Activated naive CD4-positive, alpha-beta T cell treated with anti-CD3 and anti-CD28 coated beads, Interleukin-2, amount 10 ng/mL, durations not matched to agents 7 days and 5 days (primary cell): ENCODE measurements around the gene WDR13.
"Not testable (repeated sequence)": the region's sequence is repeated elsewhere in the genome, so short reads cannot be mapped to it uniquely, and the experiment has no call there.

ENCODE experiments used
- CTCF ChIA-PET: fragments of 350-600 bp; sonication (Branson Sonifier 250); formaldehyde crosslinking; loops from one replicate; lab custom pipeline; 2021; ENCODE audit warnings: antibody characterized with exemption; lab: Charles Lee
- DNase-seq: peaks from one replicate; pipeline ENCODE4 v3.0.0-alpha.2; 2020
- H3K27ac Mint-ChIP-seq: one replicate; pipeline ENCODE4 v1.8.0; 2021; ENCODE audit warnings: mild to moderate bottlenecking, moderate library complexity, mixed read lengths
- H3K27me3 Mint-ChIP-seq: one replicate; pipeline ENCODE4 v1.8.0; 2021; ENCODE audit warnings: mild to moderate bottlenecking, mixed read lengths
- H3K36me3 Mint-ChIP-seq: one replicate; pipeline ENCODE4 v1.8.0; 2021; ENCODE audit warnings: mixed read lengths
- H3K4me1 Mint-ChIP-seq: one replicate; pipeline ENCODE4 v1.8.0; 2021; ENCODE audit warnings: mixed read lengths
- H3K4me3 Mint-ChIP-seq: one replicate; pipeline ENCODE4 v1.8.0; 2021; ENCODE audit warnings: mild to moderate bottlenecking, moderate library complexity, mixed read lengths
- H3K9me3 Mint-ChIP-seq: one replicate; pipeline ENCODE4 v1.8.0; 2021; ENCODE audit warnings: mixed read lengths

WDR13 gene

DNA sequence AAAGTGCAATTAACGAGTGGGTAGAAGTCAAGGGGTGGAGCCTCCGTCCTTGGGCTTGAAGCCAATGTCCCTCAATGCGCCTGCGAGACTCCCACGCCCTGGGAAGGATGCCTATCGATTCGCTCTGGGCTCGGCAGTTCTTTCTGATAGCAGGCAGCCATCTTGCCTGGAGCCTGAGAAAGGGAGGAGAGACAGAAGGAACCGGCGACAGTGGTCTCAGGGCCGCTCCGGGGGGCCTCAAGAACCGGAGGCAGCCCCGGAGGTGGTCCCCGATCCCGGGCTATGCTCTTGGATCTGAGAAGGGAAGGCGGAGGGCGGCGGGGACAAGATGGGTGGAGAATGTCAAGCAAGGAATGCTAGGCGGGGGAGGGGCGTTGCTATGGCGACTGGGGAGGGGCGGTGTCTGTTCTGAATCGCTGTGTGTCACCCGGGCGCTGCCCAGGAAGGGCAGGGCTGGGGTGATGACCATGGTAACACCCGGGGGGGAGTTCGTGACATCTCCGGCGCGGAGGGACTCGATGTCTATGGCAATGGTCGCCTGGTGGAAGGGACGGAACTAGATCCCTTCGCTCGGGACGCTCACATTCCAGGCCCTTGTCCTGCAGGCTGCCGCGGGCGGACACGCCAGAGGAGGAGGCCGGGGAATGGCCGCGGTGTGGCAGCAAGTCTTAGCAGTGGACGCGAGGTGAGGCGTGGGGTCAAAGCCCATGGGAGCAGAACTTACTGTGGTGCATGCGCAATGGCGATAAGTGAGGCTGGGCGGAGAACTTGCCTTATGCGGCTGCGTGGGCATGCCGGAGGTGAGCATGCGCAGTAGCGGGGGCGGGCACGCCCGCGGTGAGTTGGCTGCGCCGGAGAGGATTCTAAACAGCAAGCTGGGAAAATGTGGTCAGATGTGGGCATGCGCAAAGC is at the start of gene WDR13:
WDR13 (plus strand) TSS at position 140 of the 912 bp plus-strand sequence; CDS start at position 645, 505 bp downstream.
- peak; percentile 93 for DNase-seq
- H3K4me1 Mint-ChIP-seq, result peaks cover 14% of the 10 kb centered on the region
- peak within 1 kb of the TSS; percentile 100 for H3K27ac Mint-ChIP-seq
- H3K36me3 Mint-ChIP-seq, result peaks cover 13% of the 10 kb centered on the region
- CTCF ChIA-PET, result no interaction called here
- H3K27me3 Mint-ChIP-seq, result peaks cover 6% of the 10 kb centered on the region
- no peaks in the 10 kb centered on the region for H3K9me3 Mint-ChIP-seq
- peak within 1 kb of the TSS; percentile 92 for H3K4me3 Mint-ChIP-seq

DNA sequence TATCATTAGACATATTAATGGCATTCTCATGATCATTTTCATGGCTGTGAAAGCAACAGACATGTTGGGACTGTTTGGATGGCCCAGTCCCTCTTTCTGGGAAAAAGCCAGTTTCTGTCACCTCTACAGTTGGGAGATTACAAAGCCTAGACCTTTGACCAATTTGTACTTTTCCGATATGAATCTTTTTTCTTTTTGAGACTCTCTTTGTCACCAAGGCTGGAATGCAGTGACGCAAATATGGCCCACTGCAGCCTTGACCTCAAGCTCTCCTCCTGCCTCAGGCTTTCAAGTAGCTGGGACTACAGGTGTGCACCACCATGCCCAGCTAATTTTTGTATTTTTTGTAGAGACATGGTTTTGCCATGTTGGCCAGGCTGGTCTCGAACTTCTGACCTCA is 48.4 kb upstream of the WDR13 start:
- no peak for DNase-seq
- no peaks in the 10 kb centered on the region for H3K4me1 Mint-ChIP-seq
- H3K4me3 Mint-ChIP-seq, result no peak overlapping the region
- peaks cover 21% of the 10 kb centered on the region for H3K36me3 Mint-ChIP-seq
- H3K9me3 Mint-ChIP-seq, result no peaks in the 10 kb centered on the region
- no peaks in the 10 kb centered on the region for H3K27me3 Mint-ChIP-seq
- CTCF ChIA-PET, result no interaction called here
- no peak overlapping the region for H3K27ac Mint-ChIP-seq

DNA sequence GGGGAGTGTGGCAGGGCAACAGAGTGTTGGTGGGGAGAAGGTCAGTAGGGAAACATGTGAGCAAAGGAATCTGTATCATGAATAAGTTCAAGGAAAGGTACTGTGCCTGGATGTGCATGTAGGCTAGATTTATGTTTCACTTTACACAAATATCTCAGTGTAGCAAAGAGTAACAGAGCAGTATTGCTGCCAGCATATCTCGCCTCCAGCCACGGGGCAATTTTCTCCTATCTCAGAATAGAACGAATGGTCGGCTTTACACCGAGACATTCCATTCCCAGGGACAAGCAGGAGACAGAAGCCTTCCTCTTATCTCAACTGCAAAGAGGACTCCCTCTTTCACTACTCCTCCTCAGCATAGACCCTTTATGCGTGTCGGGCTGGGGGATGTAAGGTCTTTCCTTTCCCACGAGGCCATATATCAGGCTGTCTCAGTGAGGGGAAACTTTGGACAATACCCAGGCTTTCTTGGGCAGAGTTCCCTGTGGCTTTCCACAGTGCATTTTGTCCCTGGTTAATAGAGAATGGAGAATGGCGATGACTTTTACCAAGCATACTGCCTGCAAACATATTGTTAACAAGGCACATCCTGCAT is 41.5 kb upstream of the WDR13 start:
- not testable (repeated sequence) for H3K27ac Mint-ChIP-seq, H3K27me3 Mint-ChIP-seq

DNA sequence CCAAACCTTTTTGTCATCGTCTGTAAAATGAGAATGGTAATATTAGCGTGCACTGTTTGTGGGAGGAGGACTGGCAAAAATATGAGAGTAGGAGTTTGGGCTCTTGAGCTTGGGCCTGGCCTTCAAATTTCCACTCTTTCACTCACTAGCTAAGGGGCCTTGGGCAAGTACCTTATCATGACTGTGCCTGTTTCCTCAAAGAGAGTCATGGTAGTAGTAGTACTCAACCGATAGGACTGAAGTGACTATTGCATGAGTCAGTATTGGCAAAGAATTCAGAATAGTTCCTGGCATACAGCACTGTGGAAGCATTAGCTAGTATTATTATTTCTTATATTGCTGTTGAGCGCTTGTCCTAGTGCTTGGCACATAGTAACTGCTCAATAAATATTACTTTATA is 39.0 kb upstream of the WDR13 start:
- H3K36me3 Mint-ChIP-seq, result peaks cover 19% of the 10 kb centered on the region
- CTCF ChIA-PET, result no interaction called here
- H3K4me1 Mint-ChIP-seq, result no peaks in the 10 kb centered on the region
- H3K27ac Mint-ChIP-seq, result no peak overlapping the region
- no peak for DNase-seq
- H3K4me3 Mint-ChIP-seq, result no peak overlapping the region
- no peaks in the 10 kb centered on the region for H3K9me3 Mint-ChIP-seq
- H3K27me3 Mint-ChIP-seq, result no peaks in the 10 kb centered on the region

More for the DNA sequence above, 41.5 kb upstream of the WDR13 start:
- H3K4me1 Mint-ChIP-seq, H3K4me3 Mint-ChIP-seq, H3K9me3 Mint-ChIP-seq, DNase-seq, CTCF ChIA-PET: not testable (repeated sequence)
- H3K36me3 Mint-ChIP-seq, result peaks cover 23% of the 10 kb centered on the region

DNA sequence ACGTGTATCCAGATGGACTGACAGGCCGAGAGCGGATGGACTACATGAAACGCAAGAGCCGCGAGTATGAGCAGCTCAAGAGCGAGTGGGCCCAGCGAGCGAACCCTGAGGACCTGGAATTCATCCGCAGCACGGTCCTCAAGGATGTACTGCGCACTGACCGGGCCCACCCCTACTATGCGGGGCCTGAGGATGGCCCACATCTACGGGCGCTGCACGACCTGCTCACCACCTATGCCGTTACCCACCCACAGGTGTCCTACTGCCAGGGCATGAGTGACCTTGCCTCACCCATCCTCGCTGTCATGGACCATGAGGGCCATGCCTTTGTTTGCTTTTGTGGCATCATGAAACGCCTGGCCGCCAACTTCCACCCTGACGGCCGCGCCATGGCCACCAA is 37.7 kb upstream of the WDR13 start:
- CTCF ChIA-PET, result no interaction called here
- peaks cover 19% of the 10 kb centered on the region for H3K36me3 Mint-ChIP-seq

DNA sequence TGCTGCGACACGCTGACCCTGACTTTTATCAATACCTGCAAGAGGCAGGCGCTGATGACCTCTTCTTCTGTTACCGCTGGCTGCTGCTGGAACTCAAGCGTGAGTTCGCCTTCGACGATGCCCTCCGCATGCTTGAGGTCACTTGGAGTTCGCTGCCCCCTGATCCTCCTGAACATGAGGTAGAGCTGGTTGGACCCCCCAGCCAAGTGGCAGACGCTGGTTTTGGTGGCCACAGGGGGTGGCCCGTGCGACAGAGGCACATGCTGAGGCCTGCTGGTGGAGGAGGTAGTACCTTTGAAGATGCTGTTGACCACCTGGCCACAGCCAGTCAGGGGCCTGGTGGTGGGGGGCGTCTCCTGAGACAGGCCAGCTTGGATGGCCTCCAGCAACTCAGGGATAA is 37.2 kb upstream of the WDR13 start:
- DNase-seq, result no peak
- H3K9me3 Mint-ChIP-seq, result no peaks in the 10 kb centered on the region
- H3K4me1 Mint-ChIP-seq, result no peaks in the 10 kb centered on the region
- H3K27ac Mint-ChIP-seq, result no peak overlapping the region
- no peak overlapping the region for H3K4me3 Mint-ChIP-seq
- CTCF ChIA-PET, result no interaction called here
- no peaks in the 10 kb centered on the region for H3K27me3 Mint-ChIP-seq
- H3K36me3 Mint-ChIP-seq, result peaks cover 15% of the 10 kb centered on the region

More for the DNA sequence above, 37.7 kb upstream of the WDR13 start:
- H3K9me3 Mint-ChIP-seq, result no peaks in the 10 kb centered on the region
- no peak overlapping the region for H3K4me3 Mint-ChIP-seq
- no peaks in the 10 kb centered on the region for H3K4me1 Mint-ChIP-seq
- no peak for DNase-seq
- H3K27ac Mint-ChIP-seq, result no peak overlapping the region
- no peaks in the 10 kb centered on the region for H3K27me3 Mint-ChIP-seq

DNA sequence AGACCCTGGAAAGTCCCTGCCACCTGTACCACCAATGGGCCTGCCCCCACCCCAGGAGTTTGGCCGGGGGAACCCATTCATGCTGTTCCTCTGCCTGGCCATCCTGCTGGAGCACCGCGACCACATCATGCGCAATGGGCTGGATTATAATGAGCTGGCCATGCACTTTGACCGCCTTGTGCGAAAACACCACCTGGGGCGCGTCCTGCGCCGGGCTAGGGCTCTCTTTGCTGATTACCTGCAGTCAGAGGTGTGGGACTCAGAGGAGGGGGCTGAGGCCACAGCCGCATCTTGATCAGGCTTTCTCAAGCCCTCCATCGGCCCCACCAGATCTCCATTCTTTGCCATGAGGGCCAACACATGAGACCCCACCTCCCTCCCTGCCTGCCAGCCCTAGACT is 36.6 kb upstream of the WDR13 start:
- H3K9me3 Mint-ChIP-seq, result no peaks in the 10 kb centered on the region
- no peak overlapping the region for H3K4me3 Mint-ChIP-seq
- H3K4me1 Mint-ChIP-seq, result no peaks in the 10 kb centered on the region
- H3K36me3 Mint-ChIP-seq, result peaks cover 11% of the 10 kb centered on the region
- CTCF ChIA-PET, result no interaction called here
- no peaks in the 10 kb centered on the region for H3K27me3 Mint-ChIP-seq
- no peak overlapping the region for H3K27ac Mint-ChIP-seq
- DNase-seq, result no peak

DNA sequence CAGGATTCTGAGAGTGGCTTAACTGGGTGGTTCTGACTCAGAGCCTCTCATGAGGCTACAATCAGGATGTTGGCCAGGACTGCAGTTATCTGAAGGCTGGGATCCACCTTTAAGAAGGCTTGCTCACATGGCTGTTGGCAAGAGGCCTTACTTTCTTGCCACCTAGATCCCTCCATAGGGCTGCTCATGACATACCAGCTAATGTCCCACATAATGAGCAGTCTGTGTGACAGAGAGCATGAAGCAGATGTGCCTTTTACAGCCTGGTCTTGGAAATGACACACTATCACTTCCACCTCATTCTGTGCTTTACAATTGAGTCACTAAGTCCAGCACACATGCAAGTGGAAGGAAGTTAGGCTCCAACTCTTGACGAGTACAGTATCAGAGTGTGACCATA is 27.3 kb upstream of the WDR13 start:
- Mint-ChIP-seq H3K36me3 (peaks cover 4% of the 10 kb centered on the region), H3K4me1 (peaks cover 13% of the 10 kb centered on the region), H3K4me3 (no peak overlapping the region), H3K9me3 (no peaks in the 10 kb centered on the region), H3K27ac (no peak overlapping the region), H3K27me3 (no peaks in the 10 kb centered on the region)
- no peak for DNase-seq
- CTCF ChIA-PET, result no interaction called here

DNA sequence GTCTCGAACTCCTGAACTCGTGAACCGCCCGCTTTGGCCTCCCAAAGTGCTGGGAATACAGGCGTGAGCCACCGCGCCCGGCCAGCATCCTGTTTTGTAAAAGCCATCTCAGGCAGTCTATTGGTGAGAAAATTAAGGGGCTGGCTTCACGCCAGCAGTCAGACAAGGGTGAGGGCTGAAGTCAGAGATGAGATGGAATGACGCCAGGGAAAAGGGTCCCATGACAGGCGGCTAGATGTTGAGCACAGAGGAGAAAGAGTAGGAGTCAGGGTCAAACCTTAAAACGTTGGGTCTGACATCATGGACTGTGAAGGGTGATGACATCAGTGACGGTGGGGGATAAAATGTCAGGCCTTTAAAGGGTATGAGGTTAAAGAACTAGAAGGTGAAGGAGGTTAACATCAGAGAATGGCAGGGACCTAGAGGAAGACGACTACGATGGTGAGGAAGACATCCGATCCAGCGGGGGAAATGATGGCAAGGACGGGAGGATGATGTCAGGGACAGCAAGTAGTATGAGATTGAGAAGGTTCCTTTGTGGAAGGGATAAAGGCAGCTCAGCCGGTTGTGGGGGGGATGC is 23.5 kb upstream of the WDR13 start:
- peak; percentile 45 for DNase-seq
- peaks cover 36% of the 10 kb centered on the region for H3K36me3 Mint-ChIP-seq
- peak overlapping the region; percentile 100 for H3K27ac Mint-ChIP-seq
- H3K9me3 Mint-ChIP-seq, result no peaks in the 10 kb centered on the region
- CTCF ChIA-PET, result interaction anchor here (1.0 to 2.5 kb wide), 2 partner anchors 34 to 99 kb away, joined by 3 to 6 read pairs; partner anchors contain the start of gene TBC1D25
- no peaks in the 10 kb centered on the region for H3K27me3 Mint-ChIP-seq
- H3K4me3 Mint-ChIP-seq, result peak overlapping the region; percentile 96
- H3K4me1 Mint-ChIP-seq, result peaks cover 26% of the 10 kb centered on the region

DNA sequence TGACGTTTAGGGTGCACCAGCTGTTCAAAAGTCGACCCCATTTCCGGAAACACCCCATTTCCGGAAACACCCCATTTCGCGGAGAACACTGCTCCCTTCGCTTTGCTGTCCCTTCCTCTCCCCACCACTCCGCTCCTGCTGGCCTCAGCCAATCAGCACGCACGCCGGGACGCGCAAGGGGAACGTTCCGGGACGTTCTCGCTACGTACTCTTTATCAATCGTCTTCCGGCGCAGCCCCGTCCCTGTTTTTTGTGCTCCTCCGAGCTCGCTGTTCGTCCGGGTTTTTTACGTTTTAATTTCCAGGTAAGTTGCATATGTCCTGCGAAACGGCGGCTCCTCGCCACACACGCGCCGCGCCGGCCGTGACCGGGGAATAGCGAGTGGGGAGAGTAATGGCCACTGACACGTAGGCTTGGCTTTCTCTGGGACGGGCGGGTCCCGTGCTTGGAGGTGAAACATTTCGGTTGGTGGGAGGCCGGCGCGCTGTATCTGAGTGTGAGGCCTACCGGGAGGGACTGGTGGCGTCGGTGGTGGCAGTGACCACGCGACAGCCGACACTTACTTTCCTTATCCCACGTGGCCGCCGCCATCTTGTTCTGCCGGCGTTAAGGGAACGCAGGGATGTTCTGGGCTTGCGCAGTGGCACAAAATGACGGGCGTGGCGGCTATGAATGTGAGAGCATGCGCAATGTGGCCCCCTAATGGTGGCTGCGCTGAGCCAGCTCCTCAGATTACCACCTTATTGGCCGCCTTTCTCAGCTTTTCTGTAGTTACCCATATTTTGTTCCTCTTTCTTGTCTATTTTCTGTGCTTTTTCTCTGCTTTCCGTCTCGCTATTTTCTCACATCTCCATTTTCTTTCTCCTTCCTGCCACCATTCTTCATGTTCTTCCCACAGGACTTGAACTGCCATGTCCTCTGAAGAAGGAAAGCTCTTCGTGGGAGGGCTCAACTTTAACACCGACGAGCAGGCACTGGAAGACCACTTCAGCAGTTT is 22.7 kb upstream of the WDR13 start, which contains the start of gene RBM3:
RBM3 (plus strand) TSS at position 215 of the 997 bp plus-strand sequence; CDS start at position 912, 697 bp downstream.
- Mint-ChIP-seq H3K36me3 (peaks cover 38% of the 10 kb centered on the region), H3K4me3 (peak within 1 kb of the TSS; percentile 96), H3K27me3 (no peaks in the 10 kb centered on the region), H3K9me3 (no peaks in the 10 kb centered on the region), H3K27ac (peak within 1 kb of the TSS; percentile 100), H3K4me1 (peaks cover 26% of the 10 kb centered on the region)
- CTCF ChIA-PET, result interaction anchor here (1.0 to 2.5 kb wide), 2 partner anchors 35 to 100 kb away, joined by 3 to 6 read pairs; partner anchors contain the start of gene TBC1D25
- DNase-seq, result peak; percentile 96

DNA sequence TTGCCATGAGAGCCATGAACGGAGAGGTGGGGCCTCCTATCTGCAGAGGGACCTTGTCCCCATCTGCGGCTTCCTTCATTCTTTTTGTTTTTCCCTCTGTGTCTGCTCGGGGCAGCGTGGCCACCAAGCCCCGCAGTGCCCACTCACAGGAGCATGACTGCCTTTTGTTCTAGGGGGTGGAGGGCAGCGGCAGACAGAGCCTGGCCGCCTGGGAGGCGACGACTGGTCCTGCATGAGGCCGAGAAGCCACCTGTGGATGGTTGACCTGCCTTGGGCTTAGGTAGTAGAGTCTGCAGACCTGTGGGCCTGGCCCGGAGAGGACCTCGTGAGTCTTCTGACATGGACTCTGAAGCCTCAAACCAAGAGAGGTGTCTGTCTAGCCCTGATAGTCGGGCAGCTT is 21.6 kb upstream of the WDR13 start:
- CTCF ChIA-PET, result interaction anchor here (1.0 to 2.5 kb wide), 2 partner anchors 36 to 102 kb away, joined by 5 to 6 read pairs; partner anchors contain the start of gene TBC1D25

DNA sequence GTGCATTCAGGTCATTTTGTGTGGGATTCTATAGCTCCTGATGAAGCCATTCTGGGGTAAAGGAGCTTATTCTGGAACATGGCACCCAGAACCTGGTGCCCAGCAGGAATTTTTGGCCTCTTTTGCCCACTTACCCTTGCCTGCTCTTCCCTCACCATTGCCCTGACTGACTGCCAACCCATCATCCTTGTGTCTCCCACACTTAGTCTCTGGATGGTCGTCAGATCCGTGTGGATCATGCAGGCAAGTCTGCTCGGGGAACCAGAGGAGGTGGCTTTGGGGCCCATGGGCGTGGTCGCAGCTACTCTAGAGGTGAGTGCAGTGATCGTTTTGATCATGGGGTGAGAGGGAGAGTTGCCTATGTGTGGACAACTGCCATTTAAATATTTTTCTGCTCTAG is 21.2 kb upstream of the WDR13 start:
- H3K9me3 Mint-ChIP-seq, result no peaks in the 10 kb centered on the region

More for the DNA sequence above, 21.6 kb upstream of the WDR13 start:
- Mint-ChIP-seq H3K4me3 (peak overlapping the region; percentile 96), H3K9me3 (no peaks in the 10 kb centered on the region), H3K27me3 (no peaks in the 10 kb centered on the region), H3K36me3 (peaks cover 42% of the 10 kb centered on the region), H3K4me1 (peaks cover 24% of the 10 kb centered on the region), H3K27ac (peak overlapping the region; percentile 100)
- DNase-seq, result no peak

DNA sequence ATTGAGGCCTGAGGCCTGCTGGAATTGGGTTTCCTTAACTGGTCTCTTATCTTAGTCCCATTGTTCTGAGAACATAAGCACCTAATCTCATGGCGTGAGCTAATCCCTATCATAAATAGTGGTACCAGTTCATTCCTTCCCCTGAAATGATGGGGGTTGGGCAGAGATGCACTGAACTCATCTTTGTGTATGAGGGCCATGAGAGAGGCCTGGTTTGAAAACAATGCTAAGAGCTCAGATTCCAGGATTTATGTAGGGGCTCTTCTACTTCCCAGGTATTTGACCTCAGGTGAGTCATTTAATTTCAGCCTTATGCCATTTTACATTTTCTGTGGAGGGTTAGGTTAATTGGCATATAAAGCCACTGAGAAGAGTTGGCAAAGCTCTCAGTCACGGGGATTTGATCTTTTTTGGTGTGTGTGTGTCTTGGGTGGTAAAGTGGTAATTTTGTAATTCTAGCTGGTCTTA is 18.6 kb upstream of the WDR13 start:
- H3K4me3 Mint-ChIP-seq, result no peak overlapping the region
- CTCF ChIA-PET, result interaction anchor here (1.3 kb wide), 1 partner anchor 12 kb away, joined by 3 read pairs; no protein-coding TSS in a partner anchor
- DNase-seq, result no peak
- no peaks in the 10 kb centered on the region for H3K27me3 Mint-ChIP-seq
- H3K27ac Mint-ChIP-seq, result no peak overlapping the region
- no peaks in the 10 kb centered on the region for H3K9me3 Mint-ChIP-seq
- peaks cover 42% of the 10 kb centered on the region for H3K36me3 Mint-ChIP-seq
- H3K4me1 Mint-ChIP-seq, result peaks cover 24% of the 10 kb centered on the region

More for the DNA sequence above, 21.2 kb upstream of the WDR13 start:
- DNase-seq, result no peak
- Mint-ChIP-seq H3K27me3 (no peaks in the 10 kb centered on the region), H3K4me3 (peak overlapping the region; percentile 96), H3K4me1 (peaks cover 24% of the 10 kb centered on the region), H3K27ac (peak overlapping the region; percentile 100), H3K36me3 (peaks cover 42% of the 10 kb centered on the region)
- CTCF ChIA-PET, result interaction anchor here (1.0 to 2.5 kb wide), 2 partner anchors 36 to 102 kb away, joined by 5 to 6 read pairs; partner anchors contain the start of gene TBC1D25
